Measurements from ENCODE around the gene ANKDD1B.
"Not testable (repeated sequence)": the region's sequence is repeated elsewhere in the genome, so short reads cannot be mapped to it uniquely, and the experiment has no call there.

The ANKDD1B gene

DNA sequence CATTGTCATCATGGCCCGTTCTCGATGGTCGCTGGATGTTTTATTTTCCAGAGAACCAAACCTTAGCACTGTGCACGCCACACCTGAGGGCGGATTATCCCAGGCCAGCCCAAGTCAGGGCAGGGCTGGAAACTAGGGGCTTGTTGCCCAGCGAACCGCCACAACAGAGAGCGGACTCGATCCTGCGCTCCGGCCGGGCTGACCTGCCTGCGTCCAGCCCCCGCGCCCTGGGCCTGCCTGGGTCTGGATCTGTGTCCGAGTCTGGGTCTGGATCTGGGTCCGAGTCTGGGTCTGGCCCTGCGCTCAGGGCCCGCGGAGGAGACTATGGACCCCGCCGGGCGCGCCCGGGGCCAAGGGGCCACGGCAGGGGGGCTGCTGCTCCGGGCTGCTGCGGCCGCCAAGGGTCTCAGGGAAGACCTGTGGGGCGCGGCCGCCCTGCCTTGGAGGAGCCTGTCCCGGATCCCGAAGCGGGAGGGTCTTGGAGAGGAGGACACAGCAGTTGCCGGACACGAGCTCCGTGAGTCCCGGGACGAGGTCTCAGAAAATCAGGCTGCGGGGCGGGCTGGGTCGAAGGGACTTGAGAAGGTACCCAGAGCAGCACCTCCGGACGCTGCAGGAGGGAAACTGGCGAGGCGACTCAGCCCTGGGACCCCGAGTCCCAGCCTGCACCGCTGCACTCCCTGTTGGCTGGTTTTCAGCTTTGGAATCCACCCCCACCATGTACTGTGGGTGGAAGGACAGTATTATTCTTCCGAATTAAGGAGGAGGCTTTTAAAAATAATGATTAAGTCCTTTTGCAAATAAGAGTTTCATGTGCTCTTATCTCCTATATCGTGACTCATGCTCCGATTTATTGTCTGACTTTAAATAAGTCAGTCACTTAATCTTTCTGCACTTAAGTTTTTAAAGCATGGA, at the start of gene ANKDD1B:
Gene ANKDD1B, plus strand, starts transcription at position 143 of the 915 bp plus-strand sequence. Its CDS starts 182 bp downstream, at position 325.
- no peak for DNase-seq (ENCODE audit: low read depth, low spot score)

DNA sequence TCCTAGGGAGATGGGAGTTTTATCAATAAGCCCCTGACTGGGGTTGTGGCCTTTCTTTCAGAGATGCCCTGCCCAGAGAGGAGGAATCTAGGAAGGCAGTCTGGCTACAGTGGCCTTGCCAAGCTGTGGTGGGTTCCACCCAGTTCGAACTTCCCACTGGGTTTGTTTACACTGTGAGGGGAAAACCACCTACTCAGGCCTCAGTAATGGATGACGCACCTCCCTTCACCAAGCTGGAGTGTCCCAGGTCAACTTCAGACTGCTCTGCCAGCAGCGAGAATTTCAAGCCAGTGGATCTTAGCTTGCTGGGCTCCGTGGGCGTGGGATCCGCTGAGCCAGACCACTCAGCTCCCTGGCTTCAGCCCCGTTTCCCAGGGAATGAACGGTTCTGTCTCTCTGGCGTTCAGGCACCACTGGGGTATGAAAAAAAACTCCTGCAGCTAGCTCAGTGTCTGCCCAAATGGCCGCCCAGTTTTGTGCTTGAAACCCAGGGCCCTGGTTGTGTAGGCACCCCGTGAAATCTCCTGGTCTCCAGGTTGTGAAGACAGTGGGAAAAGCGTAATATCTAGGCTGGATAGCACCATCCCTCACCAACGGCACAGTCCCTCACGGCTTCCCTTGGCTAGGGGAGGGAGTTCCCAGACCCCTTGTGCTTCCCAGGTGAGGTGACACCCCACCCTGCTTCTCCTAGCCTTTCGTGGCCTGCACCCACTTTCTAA, 45.1 kb upstream of the ANKDD1B start:
- DNase-seq (ENCODE audit: low read depth, low spot score): not testable (repeated sequence)

DNA sequence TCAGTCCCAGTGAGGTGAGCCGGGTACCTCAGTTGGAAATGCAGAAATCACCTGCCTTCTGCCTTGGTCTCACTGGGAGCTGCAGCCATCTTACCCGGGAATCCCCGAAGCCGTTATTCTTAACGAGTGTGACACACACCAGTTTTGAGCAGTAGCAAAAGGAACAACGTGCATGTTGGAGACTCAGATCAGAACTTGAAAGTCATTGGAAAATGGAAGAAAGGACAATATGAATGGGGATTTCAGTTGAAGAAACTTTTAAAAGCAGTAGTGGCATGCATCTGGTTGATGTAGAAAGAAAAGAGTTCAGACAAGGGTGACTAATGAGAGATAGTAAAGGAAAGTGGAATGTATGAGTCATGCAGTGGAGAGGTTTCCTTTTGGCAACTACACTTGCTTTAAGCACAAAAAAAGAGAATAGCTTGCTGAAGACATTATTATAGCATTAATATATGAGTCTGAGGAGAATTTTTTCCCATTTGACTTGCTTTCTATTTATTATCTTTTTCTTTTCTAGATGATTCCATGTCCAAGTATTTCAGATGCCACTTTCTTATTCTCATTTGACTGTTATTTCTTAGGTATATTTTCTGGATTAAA, 44.4 kb upstream of the ANKDD1B start:
- peak; percentile 71 for DNase-seq (ENCODE audit: low read depth, low spot score)

DNA sequence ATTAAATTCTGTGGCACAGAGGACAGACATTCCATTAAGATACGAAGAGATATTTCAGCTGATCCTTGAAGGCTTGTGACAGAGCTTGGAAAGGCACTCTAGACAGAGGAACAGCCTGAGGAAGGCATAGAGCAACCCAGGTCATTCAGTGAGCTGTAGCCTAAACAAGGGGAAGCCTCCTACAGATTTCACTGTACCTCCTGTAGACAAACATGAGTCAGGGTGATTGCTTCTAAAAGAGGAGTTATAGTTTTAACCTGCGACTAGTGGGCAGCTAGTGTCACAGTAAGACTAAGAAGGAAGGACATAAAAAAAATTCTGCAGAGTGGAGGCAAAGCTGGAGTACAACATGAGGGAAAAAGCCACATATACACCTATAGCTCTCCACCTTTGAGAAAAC, 43.5 kb upstream of the ANKDD1B start:
- no peak for DNase-seq (ENCODE audit: low read depth, low spot score)

DNA sequence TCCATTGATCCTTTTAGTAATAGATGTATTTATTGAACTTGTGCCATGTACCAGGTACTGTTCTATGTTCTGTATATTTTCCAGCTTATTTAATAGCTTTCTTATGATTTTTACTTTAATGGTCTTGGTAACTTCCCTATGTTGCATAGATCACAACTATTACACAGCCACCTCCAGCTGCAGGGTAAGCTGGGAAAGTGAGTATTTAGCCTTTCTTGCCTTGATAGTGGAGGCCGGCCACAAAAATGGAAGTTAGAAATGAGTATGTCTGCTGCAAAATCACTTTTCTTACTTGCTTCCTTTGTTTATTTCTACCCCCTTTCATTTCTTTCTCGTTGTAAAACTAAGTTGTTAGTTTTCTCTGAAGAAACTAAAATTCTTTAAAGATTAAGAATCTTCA, 43.1 kb upstream of the ANKDD1B start:
- DNase-seq (ENCODE audit: low read depth, low spot score): no peak

DNA sequence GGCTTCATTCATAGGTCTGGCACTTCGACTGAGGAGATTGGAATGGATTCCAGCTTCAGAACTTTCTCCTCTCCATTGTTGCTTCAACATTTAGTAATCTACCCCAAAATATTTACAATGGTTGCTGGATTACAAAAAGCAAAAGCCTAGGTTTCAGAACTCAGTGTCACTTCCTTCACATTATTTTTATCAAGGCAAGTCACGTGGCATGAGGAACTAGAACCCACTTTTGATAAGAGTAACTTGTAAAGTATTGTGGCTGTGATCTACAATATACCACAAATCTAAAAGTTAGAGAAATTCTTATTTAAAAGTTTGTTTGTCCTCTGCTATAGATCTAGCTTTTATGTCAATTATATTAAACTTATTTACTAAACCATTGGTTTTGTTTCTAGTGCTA, 39.7 kb upstream of the ANKDD1B start:
- no peak for DNase-seq (ENCODE audit: low read depth, low spot score)

DNA sequence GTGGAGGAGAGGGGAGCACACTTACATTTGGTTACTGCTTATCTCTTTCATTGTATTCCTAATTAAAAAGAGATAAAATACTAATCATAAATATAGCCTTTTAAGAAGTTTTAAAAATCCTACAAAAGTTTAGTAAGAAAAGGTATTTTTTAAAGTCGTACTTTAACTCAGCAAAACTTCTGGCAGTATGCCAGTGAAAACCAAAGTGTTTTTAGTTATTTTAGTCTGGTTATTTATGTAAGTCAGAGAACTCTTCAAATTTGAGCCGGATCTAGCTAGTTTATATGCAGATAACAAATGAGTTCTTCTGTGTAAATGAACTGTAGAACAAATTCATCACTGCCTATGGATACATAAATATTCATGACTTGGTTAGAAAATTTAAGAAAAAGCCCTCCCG, 36.5 kb upstream of the ANKDD1B start:
- DNase-seq (ENCODE audit: low read depth, low spot score): no peak

DNA sequence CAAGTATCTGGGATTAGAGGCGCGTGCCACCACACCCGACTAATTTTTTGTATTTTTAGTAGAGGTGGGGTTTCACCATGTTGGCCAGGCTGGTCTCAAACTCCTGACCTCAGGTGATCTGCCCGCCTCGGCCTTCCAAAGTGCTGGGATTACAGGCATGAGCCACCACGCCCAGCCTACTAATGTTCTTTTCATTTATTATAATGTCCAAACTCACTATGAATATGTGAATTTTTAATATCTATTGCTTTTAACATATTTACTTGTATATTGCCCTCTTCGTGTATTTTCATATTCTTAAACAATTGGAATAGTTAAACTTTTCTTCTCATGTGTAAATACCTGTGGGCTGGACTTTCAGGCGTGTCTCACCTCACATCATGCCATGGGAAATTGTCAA, 33.0 kb upstream of the ANKDD1B start:
- DNase-seq (ENCODE audit: low read depth, low spot score): not testable (repeated sequence)

DNA sequence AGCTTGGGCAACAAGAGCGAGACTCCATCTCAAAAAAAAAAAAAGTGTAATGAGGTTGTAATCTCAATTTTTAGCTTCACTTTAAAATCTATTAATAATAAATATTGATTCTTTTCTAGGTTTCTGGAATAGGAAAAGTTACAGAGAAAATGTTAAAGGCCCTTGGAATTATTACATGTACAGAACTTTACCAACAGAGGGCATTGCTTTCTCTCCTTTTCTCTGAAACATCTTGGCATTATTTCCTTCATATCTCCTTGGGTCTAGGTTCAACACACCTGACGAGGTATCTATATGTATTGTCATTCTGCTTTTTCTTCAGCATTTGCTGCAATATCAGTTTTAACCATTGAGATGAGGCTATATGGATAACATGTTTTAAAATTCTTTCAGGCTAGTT, 26.6 kb upstream of the ANKDD1B start:
- DNase-seq (ENCODE audit: low read depth, low spot score): no peak

DNA sequence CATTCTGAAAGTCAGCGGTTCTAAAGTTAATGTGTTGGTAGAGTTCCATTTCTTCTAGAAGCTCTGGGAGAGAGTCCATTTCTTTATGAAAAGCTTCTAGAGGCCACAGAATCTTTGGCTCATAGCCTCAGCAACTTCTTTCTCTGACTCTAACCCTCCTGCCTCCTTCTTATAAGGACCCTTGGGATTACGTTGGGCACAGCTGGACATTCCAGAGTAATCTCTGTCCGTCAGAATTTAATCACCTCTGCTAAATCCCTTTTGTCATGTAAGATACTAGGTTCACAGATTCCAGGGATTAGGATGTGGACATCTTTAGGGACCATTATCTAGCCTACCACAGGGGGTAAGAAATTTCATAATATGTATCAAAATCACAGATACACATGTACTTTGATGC, 22.6 kb upstream of the ANKDD1B start:
- no peak for DNase-seq (ENCODE audit: low read depth, low spot score)

DNA sequence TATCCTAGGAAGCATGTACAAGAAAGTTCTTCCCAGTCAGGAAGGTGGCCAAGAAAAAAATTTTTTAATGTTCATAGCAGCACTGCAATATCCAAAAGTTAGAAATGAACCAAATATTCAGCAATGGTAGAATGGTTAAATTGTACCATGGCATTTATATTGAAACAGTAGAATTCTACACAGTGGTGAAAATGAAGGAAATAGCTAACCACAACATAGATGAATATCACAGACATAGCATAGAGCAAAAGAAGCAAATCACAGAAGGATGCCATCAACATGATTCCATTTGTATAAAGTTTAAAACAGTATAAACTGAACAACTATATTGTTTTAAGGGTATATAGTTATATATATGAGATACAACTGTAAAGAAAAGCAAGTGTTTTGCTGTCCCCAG, 10.7 kb upstream of the ANKDD1B start:
- DNase-seq (ENCODE audit: low read depth, low spot score): no peak

DNA sequence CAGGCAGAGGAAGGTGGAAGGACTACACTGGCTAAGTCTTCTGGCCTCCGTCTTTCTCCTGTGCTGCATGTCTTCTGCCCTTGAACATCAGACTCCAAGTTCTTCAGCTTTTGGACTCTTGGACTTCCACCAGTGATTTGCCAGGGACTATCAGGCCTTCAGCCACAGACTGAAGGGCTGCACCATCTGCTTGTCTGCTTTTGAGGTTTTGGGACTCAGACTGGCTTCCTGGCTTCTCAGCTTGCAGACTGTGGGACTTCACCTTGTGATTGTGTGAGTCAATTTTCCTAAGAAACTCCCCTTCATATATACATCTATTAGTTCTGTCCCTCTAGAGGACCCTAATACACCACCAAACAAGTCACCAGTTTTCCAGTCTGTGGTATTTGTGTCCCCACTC, 9.7 kb upstream of the ANKDD1B start:
- no peak for DNase-seq (ENCODE audit: low read depth, low spot score)

DNA sequence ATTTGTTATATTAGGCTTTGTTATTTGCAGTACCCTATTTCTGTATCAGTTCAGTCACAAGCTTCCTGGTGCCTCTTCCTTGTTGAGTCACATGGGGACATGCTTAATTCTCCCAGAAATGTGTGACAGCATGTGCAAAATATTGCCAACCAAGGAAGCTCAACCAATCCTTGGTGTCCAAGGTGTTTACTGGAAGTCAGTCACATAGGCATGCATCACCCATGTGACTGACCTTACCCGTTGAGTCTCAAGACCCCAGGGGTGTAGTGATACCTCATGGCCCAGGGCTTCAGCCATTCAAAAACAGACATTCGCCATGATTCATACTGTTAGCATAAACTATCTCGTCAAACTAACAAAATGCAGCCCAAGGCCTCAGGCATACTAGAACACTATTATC, 9.3 kb upstream of the ANKDD1B start:
- DNase-seq (ENCODE audit: low read depth, low spot score): no peak

DNA sequence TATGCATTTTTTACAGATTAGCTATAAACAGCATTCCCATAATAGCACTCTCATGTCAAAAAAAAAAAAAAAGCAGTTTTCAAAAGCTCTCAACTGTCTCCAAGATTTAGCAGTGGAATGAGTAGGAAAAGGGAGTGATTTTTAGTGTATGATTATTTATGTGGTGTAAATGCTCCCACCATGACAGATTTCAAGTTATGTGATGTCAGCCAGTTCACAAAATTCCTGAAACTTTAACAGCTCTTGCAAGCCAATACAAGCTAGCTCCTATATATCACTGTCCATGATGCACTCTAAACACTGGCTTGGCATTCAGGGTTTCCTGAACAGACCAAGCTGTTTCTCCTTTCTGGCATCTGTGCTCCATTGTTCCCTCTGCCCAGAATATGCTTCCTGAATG, 7.9 kb upstream of the ANKDD1B start:
- DNase-seq (ENCODE audit: low read depth, low spot score): no peak

DNA sequence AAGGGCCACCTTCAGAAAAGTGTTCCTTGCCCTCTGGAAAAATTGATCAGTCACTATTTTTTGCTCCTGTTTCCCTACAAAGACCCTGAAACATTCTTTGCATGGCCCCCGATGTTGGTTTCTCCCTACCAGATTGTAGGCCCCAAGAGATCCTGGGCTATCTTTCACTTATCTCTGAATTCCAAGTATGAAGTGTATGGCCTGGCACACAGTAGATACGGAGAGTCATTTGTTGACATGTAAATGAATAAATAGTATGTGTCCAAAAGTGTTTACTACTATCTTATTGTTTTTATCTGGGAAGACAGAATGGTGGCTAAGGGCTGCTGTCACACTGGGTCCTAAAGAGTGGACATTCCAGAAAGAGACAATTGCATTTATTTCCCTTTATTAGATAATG, 7.4 kb upstream of the ANKDD1B start:
- no peak for DNase-seq (ENCODE audit: low read depth, low spot score)

DNA sequence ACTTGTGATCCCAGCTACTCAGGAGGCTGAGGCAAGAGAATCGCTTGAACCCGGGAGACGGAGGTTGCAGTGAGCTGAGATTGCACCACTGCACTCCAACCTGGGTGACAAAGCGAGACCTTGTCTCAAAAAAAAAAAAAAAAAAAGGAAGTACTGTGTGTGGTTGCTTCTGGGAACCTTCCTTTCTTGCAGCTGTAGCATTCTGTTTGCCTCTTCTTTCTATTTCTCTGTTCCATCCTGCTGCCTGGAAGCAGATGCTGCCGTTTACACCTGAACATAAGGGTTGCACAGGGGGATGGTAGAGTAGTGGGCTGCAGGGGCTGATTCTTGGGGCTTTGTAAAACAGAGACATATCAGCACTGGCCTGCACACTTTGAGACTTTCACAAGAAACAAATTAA, 3.9 kb upstream of the ANKDD1B start:
- DNase-seq (ENCODE audit: low read depth, low spot score): not testable (repeated sequence)

DNA sequence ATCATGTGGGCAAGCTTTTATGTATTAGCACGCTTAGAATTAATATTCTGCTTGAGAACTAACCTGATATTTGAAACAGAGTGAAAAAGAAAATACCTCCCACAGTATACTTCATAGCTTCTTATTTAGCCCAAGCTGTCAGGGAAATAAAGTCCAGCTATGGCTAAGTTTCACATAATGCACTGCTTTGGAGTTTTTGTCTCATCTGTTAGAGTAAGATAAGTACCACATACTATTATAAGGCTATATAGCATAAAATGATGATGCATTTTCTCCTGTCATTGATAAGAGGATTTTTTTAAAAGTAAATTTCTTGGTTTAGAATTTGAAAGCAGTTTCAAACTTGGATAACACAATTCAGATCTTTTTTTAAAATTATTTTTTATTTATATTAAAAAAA, 2.4 kb upstream of the ANKDD1B start:
- no peak for DNase-seq (ENCODE audit: low read depth, low spot score)

DNA sequence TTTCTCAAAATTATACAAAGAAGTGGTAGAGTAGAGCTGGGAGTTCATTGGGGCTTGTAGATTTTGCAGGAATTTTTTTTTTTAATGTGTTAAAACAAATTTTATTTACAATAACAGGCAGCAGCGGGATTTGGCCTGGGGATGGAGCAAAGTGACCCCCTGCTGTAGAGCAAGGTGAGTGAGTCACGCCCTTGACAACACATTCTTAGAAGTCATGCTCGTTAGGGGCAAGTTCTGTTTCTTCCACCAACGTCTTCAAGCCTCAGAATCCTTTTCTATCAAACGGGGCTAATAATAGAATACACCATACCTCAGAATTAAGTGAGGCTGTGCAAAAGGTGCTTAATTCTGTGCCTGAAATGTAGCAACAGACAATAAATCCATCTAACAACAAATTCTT, 1.1 kb upstream of the ANKDD1B start:
- no peak for DNase-seq (ENCODE audit: low read depth, low spot score)

DNA sequence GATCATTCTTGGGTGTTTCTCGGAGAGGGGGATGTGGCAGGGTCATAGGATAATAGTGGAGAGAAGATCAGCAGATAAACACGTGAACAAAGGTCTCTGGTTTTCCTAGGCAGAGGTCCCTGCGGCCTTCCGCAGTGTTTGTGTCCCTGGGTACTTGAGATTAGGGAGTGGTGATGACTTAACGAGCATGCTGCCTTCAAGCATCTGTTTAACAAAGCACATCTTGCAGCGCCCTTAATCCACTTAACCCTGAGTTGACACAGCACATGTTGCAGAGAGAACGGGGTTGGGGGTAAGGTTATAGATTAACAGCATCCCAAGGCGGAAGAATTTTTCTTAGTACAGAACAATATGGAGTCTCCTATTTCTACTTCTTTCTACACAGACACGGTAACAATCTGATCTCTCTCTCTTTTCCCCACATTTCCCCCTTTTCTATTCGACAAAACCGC, 368 bp upstream of the ANKDD1B start:
- DNase-seq (ENCODE audit: low read depth, low spot score): not testable (repeated sequence)

DNA sequence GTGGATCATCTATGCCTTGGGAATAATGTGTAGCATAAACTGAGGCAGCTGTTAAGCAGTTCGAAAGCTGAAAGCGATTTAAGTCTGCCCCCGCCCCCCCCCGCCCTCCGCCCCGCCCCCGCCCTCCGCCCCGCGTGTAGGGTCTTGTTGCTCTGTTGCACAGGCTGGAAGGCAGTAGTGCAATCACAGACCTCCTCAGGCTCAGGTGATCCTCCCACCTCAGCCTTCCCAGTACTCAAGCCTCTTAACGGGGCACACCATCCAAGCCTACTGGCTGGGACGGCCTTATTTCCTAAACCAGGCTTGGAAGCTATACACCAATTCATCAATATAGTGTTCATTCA, 945 bp downstream of the ANKDD1B start:
- DNase-seq (ENCODE audit: low read depth, low spot score): no peak

DNA sequence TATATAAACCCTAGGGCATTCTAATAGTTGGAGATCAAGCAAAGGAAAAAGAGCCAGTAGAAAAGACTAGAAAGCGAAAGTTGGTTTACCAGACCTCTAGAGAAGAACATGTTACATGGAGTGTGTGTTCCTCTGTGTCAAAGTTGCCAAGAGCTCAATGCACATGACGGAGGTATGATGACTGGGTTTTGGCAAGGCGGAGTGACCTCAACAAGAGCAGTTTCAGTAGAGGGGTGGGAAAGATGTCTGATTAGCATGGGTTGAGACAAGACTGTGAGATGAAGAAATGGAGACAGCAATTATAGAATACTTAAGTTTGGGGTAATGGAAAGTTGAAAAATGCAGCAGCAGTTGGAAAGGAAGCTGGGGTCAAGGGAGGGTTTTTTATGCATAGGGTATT, 1.6 kb downstream of the ANKDD1B start:
- DNase-seq (ENCODE audit: low read depth, low spot score): no peak

DNA sequence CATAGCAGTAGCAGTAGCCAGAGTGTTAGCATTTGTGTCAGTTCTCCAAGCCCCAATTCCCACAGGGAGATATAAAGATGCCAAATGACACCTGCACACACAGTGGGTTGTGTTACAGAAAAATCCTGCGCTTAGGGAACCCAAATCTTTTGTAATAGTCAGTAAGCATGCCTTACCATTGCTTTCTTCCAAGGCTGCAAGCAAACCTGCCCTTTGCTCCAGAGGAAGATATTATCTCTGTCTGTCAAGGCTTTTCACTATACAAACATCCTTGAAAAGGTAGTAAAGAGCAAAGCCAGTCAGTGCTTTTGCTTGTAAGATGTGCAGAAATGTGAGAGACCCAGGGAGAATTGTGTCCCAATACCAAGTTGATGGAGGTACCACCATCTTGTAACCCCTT, 2.9 kb downstream of the ANKDD1B start:
- DNase-seq (ENCODE audit: low read depth, low spot score): no peak
